Measurements from ENCODE around the gene METTL6.
A peak's percentile ranks its signal among the peaks of the same experiment; 100 is the strongest.
"Not testable (repeated sequence)": the region's sequence is repeated elsewhere in the genome, so short reads cannot be mapped to it uniquely, and the experiment has no call there.

Gene METTL6

GRCh38 chr3:15384510-15385237 is 42.7 kb downstream of the METTL6 start:
- Mint-ChIP-seq H3K4me3 (peak overlapping the region; percentile 57 to 73), H3K36me3 (peaks cover 5 to 21% of the 10 kb centered on the region in 2 donors), H3K27me3 (no peaks in the 10 kb centered on the region), H3K9me3 (peaks cover 6 to 9% of the 10 kb centered on the region in 2 donors), H3K4me1 (peaks cover 49 to 69% of the 10 kb centered on the region in 2 donors), H3K27ac (peak overlapping the region; percentile 87)
- peak; percentile 33 for DNase-seq
- ATAC-seq (replicated peaks): peak; percentile 96 to 97

GRCh38 chr3:15382405-15382923 is 44.9 kb downstream of the METTL6 start:
- Mint-ChIP-seq H3K4me3 (no peak overlapping the region), H3K27me3 (no peaks in the 10 kb centered on the region), H3K36me3 (peaks cover 5 to 18% of the 10 kb centered on the region in 2 donors), H3K4me1 (peaks cover 47 to 69% of the 10 kb centered on the region in 2 donors), H3K27ac (peak overlapping the region; percentile 38), H3K9me3 (peaks cover 6 to 9% of the 10 kb centered on the region in 2 donors)
- ATAC-seq (replicated peaks): no peak
- DNase-seq: no peak

- H3K4me3 Mint-ChIP-seq: no peak overlapping the region
- no peaks in the 10 kb centered on the region for H3K27me3 Mint-ChIP-seq
- no peak for DNase-seq
- H3K9me3 Mint-ChIP-seq: peaks cover 5 to 9% of the 10 kb centered on the region in 2 donors
- ATAC-seq (replicated peaks): no peak
- peaks cover 44 to 57% of the 10 kb centered on the region in 2 donors for H3K4me1 Mint-ChIP-seq
- H3K36me3 Mint-ChIP-seq: peaks cover 5 to 10% of the 10 kb centered on the region in 2 donors
- no peak overlapping the region for H3K27ac Mint-ChIP-seq
These were observed 46.1 kb downstream of the METTL6 start for GRCh38 chr3:15380980-15381890.

GRCh38 chr3:15377961-15378791 is 49.2 kb downstream of the METTL6 start:
- H3K4me3 Mint-ChIP-seq: no peak overlapping the region
- peaks cover 26 to 50% of the 10 kb centered on the region in 2 donors for H3K4me1 Mint-ChIP-seq
- H3K36me3 Mint-ChIP-seq: peaks cover 0 to 3% of the 10 kb centered on the region in 2 donors
- DNase-seq: peak; percentile 92
- H3K27me3 Mint-ChIP-seq: no peaks in the 10 kb centered on the region
- H3K9me3 Mint-ChIP-seq: no peaks in the 10 kb centered on the region
- ATAC-seq (replicated peaks): peak; percentile 95 to 98
- peak overlapping the region; percentile 85 for H3K27ac Mint-ChIP-seq

GRCh38 chr3:15375461-15376000 is 51.8 kb downstream of the METTL6 start:
- H3K36me3 Mint-ChIP-seq: no peaks in the 10 kb centered on the region
- no peaks in the 10 kb centered on the region for H3K9me3 Mint-ChIP-seq
- DNase-seq (no peak), ATAC-seq (replicated peaks) (no peak)
- H3K27ac Mint-ChIP-seq: peak overlapping the region; percentile 59
- no peaks in the 10 kb centered on the region for H3K27me3 Mint-ChIP-seq
- no peak overlapping the region for H3K4me3 Mint-ChIP-seq
- peaks cover 13 to 46% of the 10 kb centered on the region in 2 donors for H3K4me1 Mint-ChIP-seq

- Mint-ChIP-seq H3K27ac (no peak overlapping the region), H3K9me3 (no peaks in the 10 kb centered on the region), H3K4me1 (peaks cover 19 to 50% of the 10 kb centered on the region in 2 donors), H3K4me3 (no peak overlapping the region), H3K36me3 (no peaks in the 10 kb centered on the region), H3K27me3 (no peaks in the 10 kb centered on the region)
- no peak for DNase-seq
- ATAC-seq (replicated peaks): no peak
These were observed 54.4 kb downstream of the METTL6 start for GRCh38 chr3:15372918-15373317.

GRCh38 chr3:15368561-15369135 is 58.7 kb downstream of the METTL6 start:
- H3K9me3 Mint-ChIP-seq: no peaks in the 10 kb centered on the region
- H3K27ac Mint-ChIP-seq: peak overlapping the region; percentile 44
- DNase-seq (no peak), ATAC-seq (replicated peaks) (no peak)
- no peaks in the 10 kb centered on the region for H3K27me3 Mint-ChIP-seq
- H3K4me1 Mint-ChIP-seq: peaks cover 24 to 58% of the 10 kb centered on the region in 2 donors
- H3K36me3 Mint-ChIP-seq: no peaks in the 10 kb centered on the region
- no peak overlapping the region for H3K4me3 Mint-ChIP-seq

GRCh38 chr3:15367059-15367458 is 60.3 kb downstream of the METTL6 start:
- Mint-ChIP-seq H3K27ac (peak overlapping the region; percentile 56), H3K9me3 (no peaks in the 10 kb centered on the region), H3K36me3 (no peaks in the 10 kb centered on the region), H3K27me3 (no peaks in the 10 kb centered on the region), H3K4me1 (peaks cover 31 to 56% of the 10 kb centered on the region in 2 donors), H3K4me3 (peak overlapping the region in 1 of 2 donors; percentile 43)
- DNase-seq (no peak), ATAC-seq (replicated peaks) (peak; percentile 43 to 49)

GRCh38 chr3:15364078-15364477 is 63.3 kb downstream of the METTL6 start:
- not testable (repeated sequence) for H3K9me3 Mint-ChIP-seq; ATAC-seq (replicated peaks); H3K36me3 Mint-ChIP-seq; H3K27me3 Mint-ChIP-seq; H3K27ac Mint-ChIP-seq; H3K4me3 Mint-ChIP-seq; DNase-seq
- H3K4me1 Mint-ChIP-seq: peaks cover 40 to 65% of the 10 kb centered on the region in 2 donors

GRCh38 chr3:15361494-15362214 is 65.7 kb downstream of the METTL6 start:
- Mint-ChIP-seq H3K36me3 (no peaks in the 10 kb centered on the region), H3K4me3 (peak overlapping the region; percentile 51 to 71), H3K4me1 (peaks cover 24 to 53% of the 10 kb centered on the region in 2 donors), H3K27ac (peak overlapping the region; percentile 95), H3K9me3 (no peaks in the 10 kb centered on the region), H3K27me3 (no peaks in the 10 kb centered on the region)
- ATAC-seq (replicated peaks) (peak; percentile 90 to 93), DNase-seq (peak; percentile 71)

GRCh38 chr3:15360788-15361493 is 66.4 kb downstream of the METTL6 start:
- no peaks in the 10 kb centered on the region for H3K27me3 Mint-ChIP-seq
- H3K9me3 Mint-ChIP-seq: no peaks in the 10 kb centered on the region
- no peak for DNase-seq
- peak overlapping the region; percentile 10 to 71 for H3K4me3 Mint-ChIP-seq
- H3K4me1 Mint-ChIP-seq: peaks cover 31 to 60% of the 10 kb centered on the region in 2 donors
- ATAC-seq (replicated peaks): peak; percentile 30 to 31
- no peaks in the 10 kb centered on the region for H3K36me3 Mint-ChIP-seq
- peak overlapping the region; percentile 95 for H3K27ac Mint-ChIP-seq

Measured in stimulated activated naive B cell treated with anti-CD40 and anti-IgM and Interleukin-4, amounts not matched to agents 10 μg/mL and 1 μg/mL and 100 μg/mL, for 72 hours (primary cell).